HG03025 (cell line): Measurements from ENCODE around the gene ABHD13.

Experiments
- ATAC-seq: cut with Tn5 transposase; IDR thresholded peaks from one replicate; pipeline ENCODE4 v1.9.1; 2021; ENCODE audit warnings: mild to moderate bottlenecking, moderate library complexity; ENCODE audit not compliant: unreplicated experiment, low FRiP score

The ABHD13 gene

DNA sequence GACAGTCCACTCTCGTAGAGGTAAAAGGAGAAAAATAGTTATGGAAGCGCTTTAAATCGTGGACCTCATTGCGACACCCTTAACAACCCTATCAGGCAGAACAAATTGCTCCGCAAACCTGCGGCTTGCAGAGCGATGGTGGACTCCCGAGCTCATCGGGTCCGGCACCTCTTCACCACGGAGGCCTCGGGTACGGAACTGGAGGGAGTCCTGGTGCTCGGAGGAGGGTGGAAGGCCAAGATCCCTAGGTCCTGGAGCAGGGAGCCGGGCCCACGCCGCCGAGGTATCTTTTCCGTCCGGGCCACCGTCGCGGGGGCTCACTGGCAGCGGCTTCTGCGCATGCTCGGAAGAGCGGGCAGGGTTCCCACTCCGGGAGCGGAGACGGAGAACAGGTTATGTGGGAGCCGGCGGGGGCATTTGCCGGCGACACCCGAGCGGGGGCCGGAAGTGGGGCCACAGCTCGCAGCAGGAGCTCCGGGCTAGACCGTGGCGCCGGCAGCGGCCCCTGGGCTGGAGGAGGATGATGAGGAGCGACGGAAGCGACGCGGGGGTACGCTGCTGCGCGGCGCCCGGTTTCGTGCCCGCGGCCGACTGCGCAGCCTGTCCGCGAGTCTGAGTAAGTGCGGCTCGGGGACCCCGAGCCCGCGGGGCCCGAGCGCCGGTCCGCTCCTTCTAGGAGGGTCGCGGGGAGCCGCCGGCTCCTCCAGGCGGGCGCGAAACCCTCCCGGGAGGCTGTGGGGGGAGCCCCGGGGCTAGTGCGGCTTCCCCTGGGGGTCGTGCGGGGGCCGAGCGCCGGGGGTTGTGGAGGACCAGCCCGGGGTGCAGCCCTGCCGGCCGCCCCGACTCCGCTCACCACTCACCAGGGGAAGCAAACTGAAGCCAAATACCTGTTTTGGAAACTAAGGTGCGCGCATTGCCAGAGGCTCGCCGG lies at the start of gene ABHD13:
TSS of gene ABHD13 (plus strand) at position 349 of the 931 bp plus-strand sequence. CDS start 10,827 bp downstream, outside the sequence.
- ATAC-seq = peak; percentile 77

DNA sequence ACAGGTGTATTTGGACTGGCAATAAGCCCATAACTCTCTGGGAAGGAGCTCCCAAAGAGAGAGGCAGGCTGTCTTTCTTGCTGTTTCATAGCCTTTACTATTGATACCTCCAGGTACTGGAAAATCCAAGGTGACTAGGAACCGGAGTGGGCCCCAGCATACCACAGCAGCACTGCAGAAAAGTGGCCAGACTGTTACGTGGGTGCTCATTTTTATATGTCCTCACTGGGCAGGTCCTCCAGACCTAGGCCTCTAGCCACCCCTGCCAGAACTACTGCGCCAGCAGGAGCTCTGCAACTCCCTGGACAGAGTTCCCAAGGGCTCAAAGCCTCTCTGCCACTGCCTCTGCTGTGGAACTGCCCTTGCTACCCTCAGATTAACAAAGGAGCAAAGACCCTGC lies 49.3 kb upstream of the ABHD13 start:
- no peak for ATAC-seq

DNA sequence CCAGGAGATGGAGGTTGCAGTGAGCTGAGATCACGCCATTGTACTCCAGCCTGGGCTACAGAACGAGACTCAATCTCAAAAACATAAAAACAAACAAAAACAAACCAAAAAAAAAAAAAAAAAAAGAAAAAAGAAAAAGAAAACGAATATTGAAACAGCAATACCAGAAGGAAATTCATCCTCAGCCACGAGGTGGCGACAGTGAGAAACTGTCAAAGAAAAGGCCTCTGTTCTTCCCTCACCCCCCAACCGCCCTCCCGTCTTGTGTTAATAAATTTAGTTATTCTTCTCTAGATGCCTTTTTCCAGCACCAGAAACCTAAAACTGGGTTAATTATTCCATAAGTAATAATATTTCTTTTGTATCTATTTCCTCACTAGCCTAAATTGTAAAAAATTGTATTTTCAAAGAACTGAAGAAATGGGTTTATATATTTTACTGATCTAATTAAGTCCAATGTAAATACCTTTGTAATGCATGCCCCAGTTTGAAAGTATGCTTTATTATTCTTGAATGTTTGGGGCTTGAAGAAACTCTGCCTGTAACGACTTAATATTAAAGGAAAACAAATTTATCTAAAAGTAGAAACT lies 41.4 kb upstream of the ABHD13 start:
- no peak for ATAC-seq

DNA sequence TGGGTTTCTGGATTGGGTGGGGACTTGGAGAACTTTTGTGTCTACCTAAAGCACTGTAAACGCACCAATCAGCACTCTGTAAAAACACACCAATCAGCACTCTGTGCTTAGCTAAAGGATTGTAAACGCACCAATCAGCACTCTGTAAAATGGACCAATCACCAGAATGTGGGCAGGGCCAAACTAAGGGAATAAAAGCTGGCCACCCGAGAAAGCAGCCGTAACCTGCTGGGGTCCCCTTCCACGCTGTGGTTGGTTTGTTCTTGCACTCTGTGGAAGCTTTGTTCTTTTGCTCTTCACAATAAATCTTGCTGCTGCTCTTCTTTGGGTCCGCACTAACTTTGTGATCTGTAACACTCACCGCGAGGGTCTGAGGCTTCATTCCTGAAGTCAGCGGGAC lies 40.1 kb upstream of the ABHD13 start:
- ATAC-seq = no peak

DNA sequence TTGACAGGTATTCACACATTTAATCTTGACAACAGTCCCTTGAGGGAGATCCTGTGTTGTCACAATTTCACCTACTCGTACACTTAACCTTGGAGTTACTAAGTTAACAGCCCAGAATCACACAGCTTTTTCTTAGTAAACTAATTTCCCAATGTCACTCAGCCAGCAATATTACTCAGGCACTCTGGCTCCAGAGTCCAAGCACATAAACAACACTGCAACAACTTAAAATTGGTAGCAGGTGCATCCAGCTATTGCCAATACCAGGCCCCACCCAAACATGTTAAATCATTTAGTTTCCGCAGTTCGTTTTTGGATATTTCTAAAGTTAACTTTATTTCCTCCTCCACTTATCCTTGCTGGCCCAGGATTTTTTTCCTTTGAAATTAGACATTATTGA lies 35.5 kb upstream of the ABHD13 start:
- no peak for ATAC-seq

DNA sequence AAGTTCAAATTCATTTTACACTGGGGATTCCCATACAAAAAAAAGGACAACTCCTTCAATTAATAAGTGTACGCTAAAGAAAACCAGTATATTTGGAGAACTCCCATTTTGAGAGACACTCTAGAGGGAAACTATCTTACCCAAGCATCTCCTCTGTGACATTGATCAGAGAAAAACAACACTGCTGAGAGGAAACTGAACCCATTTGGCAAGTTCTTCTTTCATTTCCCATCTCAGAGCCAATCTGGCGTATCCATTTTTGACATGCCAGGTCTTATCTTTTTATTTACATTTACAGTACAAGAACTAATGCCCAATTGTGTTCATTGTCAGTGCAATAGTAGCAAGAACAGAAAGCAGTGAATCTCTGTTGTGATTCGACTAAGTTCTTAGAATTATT lies 33.0 kb upstream of the ABHD13 start:
- ATAC-seq = no peak

DNA sequence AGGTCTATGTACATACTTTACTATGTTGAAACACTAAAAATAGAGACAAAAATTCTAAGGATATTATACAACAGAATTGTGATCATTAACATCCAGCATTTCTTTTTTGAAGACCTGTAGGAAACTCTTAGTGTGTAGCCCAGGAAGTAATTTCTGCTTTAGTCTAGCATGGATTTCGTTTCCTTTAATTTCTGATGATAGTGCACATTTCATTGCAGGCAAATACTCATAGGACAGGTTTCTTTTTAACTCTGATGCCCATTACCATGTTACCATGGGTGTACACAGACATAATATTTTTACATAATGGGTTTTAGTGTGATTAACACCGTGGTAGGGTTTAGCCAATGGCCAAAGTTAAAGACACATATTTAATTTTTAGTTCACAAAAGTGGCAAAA lies 29.9 kb upstream of the ABHD13 start:
- no peak for ATAC-seq

DNA sequence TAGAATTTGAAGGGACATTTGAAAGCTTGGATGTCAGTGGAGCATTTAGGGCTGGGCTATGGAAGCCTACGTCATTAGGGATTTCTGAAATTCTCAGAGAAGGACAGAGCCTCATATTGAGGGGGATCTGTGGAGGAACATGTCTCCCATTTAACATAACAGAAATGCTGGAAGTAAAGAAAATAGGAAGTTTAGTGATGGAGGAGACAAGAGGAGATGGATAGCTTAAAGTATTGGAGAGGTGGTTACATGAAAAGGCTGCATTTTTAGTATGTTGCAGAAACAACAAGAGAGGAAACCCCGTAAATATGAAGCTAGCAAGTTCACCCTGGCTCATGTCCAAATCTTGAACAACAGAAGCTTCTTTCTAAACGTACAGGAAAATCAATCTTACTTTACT lies 27.3 kb upstream of the ABHD13 start:
- ATAC-seq = no peak

DNA sequence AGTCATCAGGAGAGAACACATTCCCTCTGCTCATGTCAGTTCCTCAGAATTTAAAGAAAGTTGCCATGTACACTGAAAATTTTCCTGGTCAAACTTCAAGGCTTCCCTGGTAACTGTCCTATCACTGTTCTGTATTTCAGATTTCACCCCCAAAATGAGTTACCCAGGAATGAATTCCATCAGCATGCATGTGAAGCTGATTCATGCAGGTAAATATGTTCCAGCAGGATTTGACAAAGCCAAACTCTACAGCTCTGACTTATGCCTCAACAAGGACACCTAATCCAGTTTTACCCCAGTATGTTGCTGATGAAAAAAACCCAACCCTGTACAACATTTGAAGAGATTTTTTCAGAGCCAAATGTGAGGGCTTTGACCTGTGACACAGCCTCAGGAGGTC lies 24.4 kb upstream of the ABHD13 start:
- ATAC-seq = no peak

DNA sequence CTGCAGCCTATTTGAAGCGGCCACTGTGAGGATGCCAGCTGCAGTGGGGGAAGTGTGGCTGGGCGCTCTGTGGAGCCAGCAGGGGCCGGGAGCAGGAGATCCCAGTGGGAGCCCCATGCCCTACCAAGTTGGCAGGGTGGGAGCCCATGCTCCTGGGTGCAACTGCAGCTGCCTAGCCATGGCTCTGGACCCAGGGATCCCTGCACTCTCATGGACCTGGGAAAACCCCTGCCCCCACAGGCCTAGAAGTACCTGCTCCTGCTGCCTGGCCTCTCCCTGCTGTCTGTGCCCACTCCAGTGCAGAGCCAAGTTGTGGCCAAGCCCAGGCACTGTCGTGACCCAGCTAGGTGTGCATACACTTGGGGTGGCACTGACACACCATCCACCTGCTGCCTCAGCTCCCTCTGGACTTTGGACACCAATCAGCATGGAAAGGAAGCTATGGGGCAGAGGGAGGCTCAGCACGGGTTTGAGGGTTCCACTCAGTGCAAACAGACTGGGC lies 23.7 kb upstream of the ABHD13 start:
- ATAC-seq = no peak

DNA sequence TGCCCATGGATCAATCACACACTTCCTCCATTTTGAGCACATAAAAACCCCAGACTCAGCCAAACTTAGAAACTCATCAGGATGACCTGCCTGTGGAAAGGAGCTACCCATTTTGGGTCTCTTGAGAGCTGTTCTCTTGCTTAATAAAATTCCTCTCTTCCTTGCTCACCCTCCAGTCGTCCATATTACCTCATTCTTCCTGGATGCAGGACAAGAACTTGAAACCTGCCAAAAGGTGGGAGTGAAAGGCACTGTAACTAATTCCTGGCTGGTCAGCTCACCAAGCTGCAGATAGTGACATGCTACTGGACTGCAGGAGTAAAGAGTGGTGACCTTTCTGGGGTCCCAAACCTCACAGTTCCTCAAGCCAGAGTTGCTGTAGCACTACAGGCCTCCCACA lies 23.0 kb upstream of the ABHD13 start:
- ATAC-seq = no peak

DNA sequence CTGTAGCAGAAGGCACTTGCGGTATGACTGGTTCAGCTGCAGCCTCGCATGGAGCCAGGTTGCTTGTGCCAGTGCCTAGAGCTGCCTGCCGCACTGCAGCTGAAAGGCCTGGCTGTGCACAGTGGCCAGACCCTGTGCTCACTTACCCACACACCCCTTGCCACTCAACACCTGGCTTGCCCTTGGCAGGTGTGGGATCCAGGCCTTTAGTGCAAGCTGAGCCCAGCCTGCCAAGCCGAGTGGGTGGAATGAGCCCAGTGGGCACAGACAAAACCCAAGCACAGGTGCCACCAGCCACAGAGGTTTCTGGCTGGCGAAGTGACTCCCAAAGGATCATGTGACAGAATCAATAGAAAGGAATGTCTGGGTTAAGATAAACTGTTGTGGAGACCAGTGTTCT lies 22.3 kb upstream of the ABHD13 start:
- ATAC-seq = no peak

DNA sequence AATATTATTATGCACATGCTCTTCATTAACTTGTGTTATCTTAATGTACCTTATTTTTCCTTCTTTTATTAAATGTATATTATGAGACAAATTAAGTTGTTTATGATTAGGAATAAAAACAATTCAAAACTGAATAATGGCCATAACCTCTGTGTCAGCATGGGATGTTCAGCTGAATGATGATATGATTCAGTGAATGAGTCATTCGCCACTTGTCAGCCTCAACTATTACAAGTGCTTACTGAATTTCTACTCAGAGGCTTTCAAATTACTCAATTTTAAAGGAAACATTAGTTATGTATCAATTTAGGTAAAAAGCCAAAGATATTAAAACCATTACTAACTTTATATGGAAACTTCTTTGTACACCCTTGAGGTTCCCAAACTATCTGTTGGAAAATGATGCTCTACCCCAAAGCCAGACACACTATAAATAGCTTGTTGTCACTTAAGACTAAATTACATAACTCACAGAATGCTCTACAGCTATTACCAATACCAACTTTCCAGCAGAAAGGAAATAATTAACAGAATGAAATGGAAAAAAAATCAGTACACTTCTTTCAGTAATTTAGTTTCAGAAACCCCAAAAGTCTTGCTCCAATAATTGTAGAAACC lies 17.3 kb upstream of the ABHD13 start:
- no peak for ATAC-seq

DNA sequence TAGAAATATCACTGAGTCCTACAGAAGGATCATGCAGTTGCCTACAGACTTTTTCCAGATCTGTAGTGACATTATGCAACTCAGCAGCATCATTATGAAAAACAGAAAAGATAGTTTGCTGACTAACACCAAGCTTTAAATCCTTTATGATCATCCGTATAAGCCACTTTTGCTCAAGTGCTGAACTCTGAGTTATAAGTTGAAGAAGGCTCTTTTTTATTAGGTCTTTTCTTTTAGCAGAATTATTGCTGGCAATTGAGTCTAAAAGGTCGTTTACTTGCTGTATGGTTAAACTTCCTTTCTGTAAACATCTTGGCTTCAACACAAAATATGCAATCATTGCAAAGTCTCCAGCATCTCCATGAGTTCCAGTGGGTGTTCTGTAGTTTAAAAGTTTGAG lies 7.6 kb upstream of the ABHD13 start:
- no peak for ATAC-seq

DNA sequence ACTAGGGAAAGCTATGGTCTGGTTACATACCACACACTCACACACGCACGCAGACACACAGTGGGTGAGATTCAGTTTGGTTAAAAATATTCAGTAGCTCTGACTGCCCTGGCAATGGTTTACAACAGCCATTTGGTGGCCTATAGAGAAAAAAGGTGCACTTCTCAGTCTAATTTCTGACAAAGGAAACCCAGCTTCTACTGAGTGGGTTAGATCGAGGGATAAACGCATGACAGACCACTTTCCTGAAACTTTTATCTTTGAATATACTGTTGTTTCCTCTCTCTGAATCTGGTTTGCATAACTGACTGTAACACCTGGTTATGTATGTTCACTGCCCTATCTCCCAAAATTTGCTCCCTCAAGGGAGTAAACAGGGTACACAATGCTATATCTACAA lies 5.3 kb upstream of the ABHD13 start:
- peak; percentile 59 for ATAC-seq

DNA sequence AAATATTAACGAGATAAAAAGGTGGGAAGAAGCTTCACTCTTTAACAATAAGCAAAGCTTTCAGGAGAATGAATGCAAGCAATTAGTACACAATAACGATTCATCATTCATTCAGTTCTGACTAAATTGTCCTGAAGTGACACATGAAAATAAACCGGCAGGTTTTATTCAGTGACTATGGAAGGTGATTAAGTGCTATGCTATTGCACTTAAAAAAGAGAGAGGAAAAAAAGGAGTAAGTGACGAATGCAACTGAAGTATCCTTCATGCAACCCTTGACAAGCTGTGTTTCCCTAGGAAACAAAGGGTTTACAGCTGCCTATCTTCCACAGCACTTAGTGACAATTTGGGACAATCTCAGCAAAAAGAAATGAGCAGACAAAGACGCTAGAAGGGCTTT lies 4.2 kb upstream of the ABHD13 start:
- ATAC-seq = no peak

DNA sequence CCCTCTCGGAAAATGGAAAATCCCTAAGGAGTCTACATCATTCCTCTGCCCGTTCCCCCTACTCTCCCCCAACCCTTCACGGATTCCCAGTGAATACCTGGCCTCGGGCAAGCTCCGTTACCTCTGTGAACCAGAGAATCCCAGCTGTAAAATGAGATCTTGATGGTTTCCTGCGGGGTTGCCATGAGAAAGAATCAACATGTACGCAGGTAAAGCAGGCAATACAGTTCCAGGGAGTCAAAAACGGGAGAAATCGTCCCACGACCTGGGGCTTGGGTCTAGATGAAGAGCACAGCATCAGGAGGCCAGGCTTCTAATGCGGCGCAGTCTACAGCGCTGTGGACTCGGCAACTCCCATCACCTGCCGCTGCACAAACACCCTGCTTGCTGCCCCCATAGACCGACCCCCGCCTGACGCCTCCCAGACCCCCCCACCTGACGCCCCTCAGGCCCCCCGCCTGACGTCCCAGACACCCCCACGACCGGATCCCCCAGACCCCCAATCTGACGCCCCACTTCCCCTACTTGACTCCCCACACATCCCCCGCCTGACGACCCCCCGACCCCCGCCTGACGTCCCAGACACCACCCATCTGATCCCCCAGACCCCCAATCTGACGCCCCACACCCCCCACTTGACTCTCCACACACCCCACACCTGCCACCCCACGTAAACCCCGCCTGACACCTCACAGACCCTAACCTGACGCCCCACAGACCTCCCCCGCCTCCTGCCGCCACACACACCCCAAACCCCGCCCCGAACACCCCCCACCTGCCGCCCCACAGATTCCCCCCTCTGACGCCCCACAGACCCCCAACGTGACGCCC lies 3.5 kb upstream of the ABHD13 start:
- no peak for ATAC-seq

DNA sequence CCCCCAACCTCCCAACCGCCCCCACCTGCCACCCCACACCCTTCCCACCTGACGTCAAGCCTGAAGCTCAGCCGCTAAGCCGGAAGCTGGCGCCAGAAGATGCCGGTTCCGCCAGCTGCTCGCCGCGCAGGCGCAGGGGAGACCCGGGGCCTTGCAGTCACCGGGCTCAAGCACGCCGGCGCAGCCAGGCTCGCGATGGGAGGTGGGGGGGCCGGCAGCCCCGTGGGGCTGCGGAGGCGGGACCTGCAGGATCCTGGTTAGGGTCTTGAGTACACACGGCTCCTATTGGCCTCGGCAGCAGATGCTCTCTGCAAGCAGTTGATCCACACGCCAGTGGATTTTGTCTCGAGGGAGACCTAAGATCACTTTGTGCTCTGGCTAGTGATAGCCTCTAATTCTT lies 2.8 kb upstream of the ABHD13 start, which contains the start of gene LIG4:
TSS of gene LIG4 (minus strand) at position 101 of the 400 bp plus-strand sequence. CDS start 4,268 bp downstream, outside the sequence.
- ATAC-seq = peak; percentile 54

DNA sequence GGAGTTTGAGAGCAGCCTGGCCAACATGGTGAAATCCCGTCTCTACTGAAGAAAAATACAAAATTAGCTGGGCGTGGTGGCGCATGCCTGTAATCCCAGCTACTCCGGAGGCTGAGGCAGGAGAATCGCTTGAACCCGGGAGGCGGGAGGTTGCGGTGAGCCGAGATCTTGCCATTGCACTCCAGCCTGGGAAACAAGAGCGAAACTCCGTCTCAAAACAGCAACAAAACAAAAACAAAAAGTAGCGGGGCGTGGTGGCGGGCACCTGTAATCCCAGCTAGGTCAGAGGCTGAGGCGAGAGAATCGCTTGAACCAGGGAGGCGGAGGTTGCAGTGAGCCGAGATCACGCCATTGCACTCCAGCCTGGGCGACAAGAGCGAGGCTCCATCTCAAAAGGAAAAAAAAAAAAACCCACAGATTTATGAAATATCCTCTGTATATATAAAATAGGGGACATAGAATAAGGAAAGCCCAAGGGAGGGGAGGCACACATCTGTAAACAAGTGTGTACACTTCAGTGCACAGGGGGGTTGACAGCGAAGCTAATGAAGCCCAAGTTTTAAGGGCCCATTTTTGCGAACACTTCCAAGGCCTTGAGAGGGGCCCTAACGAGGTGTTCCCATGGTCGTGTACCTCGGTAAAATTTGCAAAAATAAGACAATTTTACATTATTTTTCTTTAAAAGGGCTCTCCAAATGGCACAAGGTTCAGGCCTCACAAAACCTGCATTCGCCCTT lies 717 bp upstream of the ABHD13 start:
- peak; percentile 0 for ATAC-seq

DNA sequence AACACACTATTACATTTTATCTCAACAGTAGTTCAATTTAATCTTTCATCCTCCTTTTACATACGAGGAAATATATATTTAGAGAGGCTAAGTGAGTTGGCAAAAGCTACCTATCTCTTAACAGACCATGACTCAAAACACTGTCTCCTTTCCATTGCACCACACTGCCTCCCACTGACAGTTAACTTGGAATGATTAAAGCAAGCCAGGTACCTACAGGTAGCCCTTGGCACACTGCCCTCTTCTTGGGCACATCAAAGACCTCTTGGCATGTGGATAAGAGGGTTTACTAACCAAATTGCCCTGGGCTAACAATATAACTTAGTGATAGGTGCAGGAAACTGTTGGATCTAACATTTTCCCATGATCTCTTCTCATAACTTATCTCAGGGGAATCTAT lies 1.8 kb downstream of the ABHD13 start:
- no peak for ATAC-seq
